MM.1S (cell line): ENCODE measurements around the gene UBE2D4.
"Not testable (repeated sequence)": the region's sequence is repeated elsewhere in the genome, so short reads cannot be mapped to it uniquely, and the experiment has no call there.

Experiments used
- DNase-seq: peaks from one replicate; pipeline ENCODE4 v3.0.0-alpha.2; 2015
- H2AFZ ChIP-seq: fragments of 300-600 bp; sonication (generic); 2 replicates; pipeline ENCODE4 v1.6.0; 2016; ENCODE audit warnings: antibody characterized with exemption, low read length
- H3F3A ChIP-seq: fragments of 300-600 bp; sonication (generic); 2 replicates; pipeline ENCODE4 v1.6.1; 2016; ENCODE audit warnings: mild to moderate bottlenecking, antibody characterized with exemption, low read length, moderate library complexity, mixed read lengths; ENCODE audit not compliant: insufficient read depth
- H3K27ac ChIP-seq: fragments of 300-600 bp; sonication (generic); 2 replicates; pipeline ENCODE4 v1.5.1; 2016; ENCODE audit warnings: mild to moderate bottlenecking, low read length
- H3K27me3 ChIP-seq: fragments of 300-600 bp; sonication (generic); replicated peaks from 2 replicates; pipeline ENCODE4 v1.6.0; 2016; ENCODE audit warnings: low read length; ENCODE audit not compliant: insufficient read depth
- H3K36me3 ChIP-seq: fragments of 300-600 bp; sonication (generic); replicated peaks from 2 replicates; pipeline ENCODE4 v1.6.1; 2016; ENCODE audit warnings: mild to moderate bottlenecking, low read length, mixed read lengths; ENCODE audit not compliant: insufficient read depth
- H3K4me1 ChIP-seq: fragments of 300-600 bp; sonication (generic); 2 replicates; pipeline ENCODE4 v1.6.1; 2016; ENCODE audit warnings: low read length, mixed read lengths
- H3K4me2 ChIP-seq: fragments of 300-600 bp; sonication (generic); 2 replicates; pipeline ENCODE4 v1.6.0; 2016; ENCODE audit warnings: low read depth, low read length
- H3K4me3 ChIP-seq: fragments of 300-600 bp; sonication (generic); 2 replicates; pipeline ENCODE4 v1.5.1; 2016; ENCODE audit warnings: low read length, mixed read lengths
- H3K79me2 ChIP-seq: fragments of 300-600 bp; sonication (generic); 2 replicates; pipeline ENCODE4 v1.6.1; 2016; ENCODE audit warnings: mixed run types, low read length, mixed read lengths
- H3K9ac ChIP-seq: fragments of 300-600 bp; sonication (generic); 2 replicates; pipeline ENCODE4 v1.6.1; 2016; ENCODE audit warnings: low read length, mixed read lengths
- H3K9me2 ChIP-seq: fragments of 300-600 bp; sonication (generic); replicated peaks from 2 replicates; pipeline ENCODE4 v1.6.1; 2016; ENCODE audit warnings: mild to moderate bottlenecking, low read length, mixed read lengths; ENCODE audit not compliant: insufficient read depth
- H3K9me3 ChIP-seq: fragments of 300-600 bp; sonication (generic); replicated peaks from 2 replicates; pipeline ENCODE4 v1.6.1; 2016; ENCODE audit warnings: mild to moderate bottlenecking, low read length, mixed read lengths; ENCODE audit not compliant: insufficient read depth
- H4K20me1 ChIP-seq: fragments of 300-600 bp; sonication (generic); 2 replicates; pipeline ENCODE4 v1.6.1; 2016; ENCODE audit warnings: mild to moderate bottlenecking, low read length, moderate library complexity, mixed read lengths; ENCODE audit not compliant: insufficient read depth
- CTCF ChIP-seq: fragments of 300-600 bp; sonication (generic); IDR thresholded peaks from 2 replicates; pipeline ENCODE4 v1.5.1; 2016; ENCODE audit warnings: antibody characterized with exemption, low read length, mixed read lengths
- EZH2 ChIP-seq: fragments of 300-600 bp; sonication (generic); optimal IDR thresholded peaks from 2 replicates; pipeline ENCODE3; 2017; ENCODE audit warnings: low read depth, mild to moderate bottlenecking, antibody characterized with exemption, low read length, mixed read lengths
- EZH2phosphoT487 ChIP-seq: fragments of 300-600 bp; sonication (generic); IDR thresholded peaks from 2 replicates; pipeline ENCODE4 v1.6.1; 2018; ENCODE audit warnings: antibody characterized with exemption, low read length

UBE2D4 gene

GRCh38 chr7:43954524-43955228 lies 28.4 kb downstream of the UBE2D4 start:
- Histone ChIP-seq H4K20me1 (no peaks in the 10 kb centered on the region), H3K27ac (no peak overlapping the region), H3K4me2 (no peak overlapping the region), H3K79me2 (no peaks in the 10 kb centered on the region), H3K4me1 (peaks cover 19% of the 10 kb centered on the region), H2AFZ (no peak overlapping the region), H3F3A (no peaks in the 10 kb centered on the region), H3K9me2 (no peaks in the 10 kb centered on the region), H3K4me3 (no peak overlapping the region), H3K9ac (no peak overlapping the region), H3K27me3 (no peaks in the 10 kb centered on the region), H3K36me3 (no peaks in the 10 kb centered on the region), H3K9me3 (no peaks in the 10 kb centered on the region)
- peak; percentile 71 for DNase-seq
- TF ChIP-seq CTCF: peak; percentile 72
- no peak for TF ChIP-seq EZH2

GRCh38 chr7:43956027-43956426 lies 29.8 kb downstream of the UBE2D4 start:
- Histone ChIP-seq H3K79me2 (no peaks in the 10 kb centered on the region), H3K27me3 (no peaks in the 10 kb centered on the region), H3K4me1 (peaks cover 19% of the 10 kb centered on the region), H3F3A (no peaks in the 10 kb centered on the region), H3K9me3 (no peaks in the 10 kb centered on the region), H3K27ac (peak overlapping the region; percentile 19; the same call in 1 of the 2 replicates), H4K20me1 (no peaks in the 10 kb centered on the region), H2AFZ (no peak overlapping the region), H3K4me3 (no peak overlapping the region), H3K9ac (no peak overlapping the region; the same call in 1 of the 2 replicates), H3K4me2 (peak overlapping the region; percentile 35), H3K36me3 (no peaks in the 10 kb centered on the region), H3K9me2 (no peaks in the 10 kb centered on the region)
- DNase-seq: peak; percentile 45
- TF ChIP-seq EZH2 (no peak), EZH2phosphoT487 (no peak), CTCF (no peak)

GRCh38 chr7:43960933-43961332 lies 34.7 kb downstream of the UBE2D4 start:
- Histone ChIP-seq H3F3A (no peaks in the 10 kb centered on the region), H2AFZ (no peak overlapping the region), H3K4me2 (no peak overlapping the region)

GRCh38 chr7:43966392-43966791 lies 40.2 kb downstream of the UBE2D4 start:
- not testable (repeated sequence) for DNase-seq

More at GRCh38 chr7:43960933-43961332, 34.7 kb downstream of the UBE2D4 start:
- Histone ChIP-seq H3K36me3 (no peaks in the 10 kb centered on the region), H3K79me2 (no peaks in the 10 kb centered on the region), H3K9me3 (no peaks in the 10 kb centered on the region), H3K9me2 (no peaks in the 10 kb centered on the region), H3K9ac (no peak overlapping the region), H3K27me3 (no peaks in the 10 kb centered on the region), H3K27ac (no peak overlapping the region), H3K4me3 (no peak overlapping the region), H4K20me1 (no peaks in the 10 kb centered on the region), H3K4me1 (peaks cover 6% of the 10 kb centered on the region)
- TF ChIP-seq EZH2phosphoT487 (no peak), CTCF (no peak), EZH2 (no peak)
- DNase-seq: no peak

GRCh38 chr7:43968172-43969040 lies 42.2 kb downstream of the UBE2D4 start:
- not testable (repeated sequence) for DNase-seq, H3K9me2 ChIP-seq, H3K9ac ChIP-seq, H3K79me2 ChIP-seq, H3K4me1 ChIP-seq, H3K9me3 ChIP-seq, H3K36me3 ChIP-seq, H3K4me3 ChIP-seq, H3F3A ChIP-seq, H3K27me3 ChIP-seq, H2AFZ ChIP-seq, H3K27ac ChIP-seq, H3K4me2 ChIP-seq, H4K20me1 ChIP-seq

More at GRCh38 chr7:43966392-43966791, 40.2 kb downstream of the UBE2D4 start:
- not testable (repeated sequence) for H4K20me1 ChIP-seq, H3K27me3 ChIP-seq, H3F3A ChIP-seq, H2AFZ ChIP-seq, H3K4me2 ChIP-seq, H3K79me2 ChIP-seq, H3K4me3 ChIP-seq, H3K9me3 ChIP-seq, H3K9me2 ChIP-seq, H3K9ac ChIP-seq, H3K27ac ChIP-seq, H3K36me3 ChIP-seq, H3K4me1 ChIP-seq
